Mesothelial cell of epicardium (in vitro differentiated cells): ENCODE measurements around the gene MSI1. TPM values are rescaled to one million over a fixed set of nuclear protein-coding genes. Genes with fewer than 3 reads are reported as not detected.

Experiments used
- DNase-seq, 2 experiments: peaks; one replicate each; pipeline ENCODE4 v3.0.0; 2021; ENCODE audit warnings: low spot score in 2 of 2; ENCODE audit not compliant: unreplicated experiment in 2 of 2
- H3K27ac Mint-ChIP-seq: 2 replicates; pipeline ENCODE4 v1.8.0; 2021; ENCODE audit warnings: mixed read lengths
- H3K27me3 Mint-ChIP-seq: 2 replicates; pipeline ENCODE4 v1.8.0; 2021; ENCODE audit warnings: low read depth, mixed read lengths
- H3K36me3 Mint-ChIP-seq: 2 replicates; pipeline ENCODE4 v1.8.0; 2021; ENCODE audit warnings: mixed read lengths
- H3K4me1 Mint-ChIP-seq: 2 replicates; pipeline ENCODE4 v1.8.0; 2021; ENCODE audit warnings: mixed read lengths
- H3K4me3 Mint-ChIP-seq: 2 replicates; pipeline ENCODE4 v1.8.0; 2021; ENCODE audit warnings: mild to moderate bottlenecking, moderate library complexity, mixed read lengths
- H3K9me3 Mint-ChIP-seq: 2 replicates; pipeline ENCODE4 v1.8.0; 2021; ENCODE audit warnings: mixed read lengths
- total RNA-seq: library from RNA; stranded (reverse); gene quantifications from 3 replicates; pipeline ENCODE4 v1.2.1, GENCODE V29; 2021
- TF ChIP-seq, protein P1 (sequence below): fragments of 200-600 bp; sonication (generic); IDR thresholded peaks from one replicate; pipeline ENCODE4 v1.5.0; 2021; ENCODE audit warnings: antibody characterized with exemption; ENCODE audit not compliant: unreplicated experiment

The MSI1 gene
- total RNA-seq, 1 donor from 2014 or later = 27.7 TPM

DNA sequence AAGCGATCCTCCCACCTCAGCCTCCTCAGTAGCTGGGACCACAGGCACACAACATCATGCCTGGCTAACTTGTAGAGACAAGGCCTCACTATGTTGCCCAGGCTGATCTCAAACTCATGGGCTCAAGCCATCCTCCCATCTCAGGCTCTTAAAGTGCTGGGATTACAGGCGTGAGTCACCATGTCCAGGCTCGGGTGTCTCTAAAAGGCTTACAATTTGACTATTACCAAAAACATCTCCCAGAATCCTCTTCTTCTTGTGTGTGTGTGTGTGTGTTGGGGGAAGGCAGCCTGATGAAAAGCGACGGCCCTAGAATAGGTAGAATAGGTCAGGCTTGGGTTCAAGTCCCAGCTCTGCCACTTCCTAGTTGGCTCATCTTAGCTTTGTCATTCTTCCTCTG is 16.8 kb downstream of the MSI1 start:
- H3K4me3 Mint-ChIP-seq = no peak overlapping the region
- H3K4me1 Mint-ChIP-seq = peaks cover 2% of the 10 kb centered on the region
- H3K27me3 Mint-ChIP-seq = no peaks in the 10 kb centered on the region
- TF ChIP-seq, protein P1, sequence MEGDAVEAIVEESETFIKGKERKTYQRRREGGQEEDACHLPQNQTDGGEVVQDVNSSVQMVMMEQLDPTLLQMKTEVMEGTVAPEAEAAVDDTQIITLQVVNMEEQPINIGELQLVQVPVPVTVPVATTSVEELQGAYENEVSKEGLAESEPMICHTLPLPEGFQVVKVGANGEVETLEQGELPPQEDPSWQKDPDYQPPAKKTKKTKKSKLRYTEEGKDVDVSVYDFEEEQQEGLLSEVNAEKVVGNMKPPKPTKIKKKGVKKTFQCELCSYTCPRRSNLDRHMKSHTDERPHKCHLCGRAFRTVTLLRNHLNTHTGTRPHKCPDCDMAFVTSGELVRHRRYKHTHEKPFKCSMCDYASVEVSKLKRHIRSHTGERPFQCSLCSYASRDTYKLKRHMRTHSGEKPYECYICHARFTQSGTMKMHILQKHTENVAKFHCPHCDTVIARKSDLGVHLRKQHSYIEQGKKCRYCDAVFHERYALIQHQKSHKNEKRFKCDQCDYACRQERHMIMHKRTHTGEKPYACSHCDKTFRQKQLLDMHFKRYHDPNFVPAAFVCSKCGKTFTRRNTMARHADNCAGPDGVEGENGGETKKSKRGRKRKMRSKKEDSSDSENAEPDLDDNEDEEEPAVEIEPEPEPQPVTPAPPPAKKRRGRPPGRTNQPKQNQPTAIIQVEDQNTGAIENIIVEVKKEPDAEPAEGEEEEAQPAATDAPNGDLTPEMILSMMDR = no peak
- no peaks in the 10 kb centered on the region for H3K9me3 Mint-ChIP-seq
- no peak for DNase-seq
- no peak overlapping the region for H3K27ac Mint-ChIP-seq
- peaks cover 19% of the 10 kb centered on the region for H3K36me3 Mint-ChIP-seq

DNA sequence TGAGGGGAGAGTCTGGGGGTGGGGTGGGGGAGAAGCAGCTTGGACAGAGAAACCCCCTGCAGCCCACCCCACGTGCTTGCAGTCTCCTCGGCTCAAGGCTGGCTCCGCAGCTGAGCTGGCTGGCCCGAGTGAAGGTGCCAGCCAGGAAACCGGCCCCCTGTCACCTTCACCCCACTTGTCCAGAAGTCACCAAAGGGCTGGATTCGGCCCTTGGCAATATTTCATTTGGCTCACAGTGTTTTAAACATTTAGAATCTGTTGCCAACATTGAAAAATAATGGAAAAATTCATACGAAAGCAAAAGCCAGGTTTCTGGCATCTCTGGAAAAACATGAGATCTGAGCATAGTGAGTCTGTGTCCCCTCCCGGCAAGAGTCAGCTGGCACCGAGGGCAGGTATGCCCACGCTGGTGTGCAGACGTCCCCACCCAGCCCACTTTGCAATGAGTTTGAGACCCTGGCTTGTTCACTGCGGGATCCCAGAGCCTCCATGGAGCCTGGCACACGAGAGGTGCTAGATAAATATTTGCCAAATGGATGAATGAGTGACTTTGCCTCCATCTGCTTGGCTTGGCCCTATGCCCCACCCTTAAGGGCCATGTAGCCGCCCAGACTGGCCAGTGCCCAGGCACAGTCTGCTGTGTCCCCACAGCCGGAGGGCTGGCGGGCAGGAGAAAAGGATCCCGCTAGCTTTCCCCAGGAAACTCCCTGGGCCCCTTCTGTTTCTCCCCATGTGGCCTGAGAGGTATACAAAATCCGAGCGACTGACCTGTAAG is 18.2 kb downstream of the MSI1 start:
- no peak overlapping the region for H3K27ac Mint-ChIP-seq
- no peak overlapping the region for H3K4me3 Mint-ChIP-seq
- H3K4me1 Mint-ChIP-seq = no peaks in the 10 kb centered on the region
- DNase-seq = no peak
- H3K9me3 Mint-ChIP-seq = no peaks in the 10 kb centered on the region
- no peaks in the 10 kb centered on the region for H3K27me3 Mint-ChIP-seq
- peaks cover 15% of the 10 kb centered on the region for H3K36me3 Mint-ChIP-seq
- TF ChIP-seq, protein P1 = no peak

DNA sequence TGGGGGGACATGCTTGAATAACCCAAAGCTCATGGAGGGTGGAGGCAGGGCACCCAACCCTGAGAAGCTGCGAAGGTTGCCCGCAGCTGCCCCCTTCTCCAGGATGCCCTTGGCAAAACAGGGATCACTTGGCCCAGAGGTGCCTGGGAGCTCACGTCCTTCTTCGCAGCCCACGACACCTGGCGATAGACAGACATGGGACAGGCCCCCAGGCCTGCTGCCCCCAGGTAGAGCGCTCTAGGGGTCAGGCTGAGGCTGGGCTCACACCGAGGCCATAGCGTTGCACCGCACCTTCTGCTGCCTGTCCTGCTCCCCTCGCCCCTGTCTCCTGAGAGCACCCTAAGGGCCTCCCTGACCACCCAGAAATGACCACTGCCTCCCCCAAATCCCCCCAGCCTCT is 21.2 kb downstream of the MSI1 start:
- Mint-ChIP-seq H3K4me3 (no peak overlapping the region), H3K9me3 (no peaks in the 10 kb centered on the region), H3K27me3 (no peaks in the 10 kb centered on the region), H3K27ac (no peak overlapping the region), H3K36me3 (peaks cover 17% of the 10 kb centered on the region), H3K4me1 (no peaks in the 10 kb centered on the region)
- DNase-seq = no peak
- TF ChIP-seq, protein P1 = no peak

- Mint-ChIP-seq H3K9me3 (no peaks in the 10 kb centered on the region), H3K27me3 (no peaks in the 10 kb centered on the region), H3K4me1 (no peaks in the 10 kb centered on the region), H3K36me3 (peaks cover 17% of the 10 kb centered on the region), H3K27ac (no peak overlapping the region), H3K4me3 (no peak overlapping the region)
- no peak for DNase-seq
- TF ChIP-seq, protein P1 = peak; percentile 61
These were observed 22.3 kb downstream of the MSI1 start for GRCh38 chr12:120346681-120347080.

- Mint-ChIP-seq H3K36me3 (peaks cover 14% of the 10 kb centered on the region), H3K27ac (no peak overlapping the region), H3K4me1 (no peaks in the 10 kb centered on the region), H3K4me3 (no peak overlapping the region), H3K27me3 (no peaks in the 10 kb centered on the region), H3K9me3 (no peaks in the 10 kb centered on the region)
- no peak for DNase-seq
- TF ChIP-seq, protein P1 = no peak
These were observed 22.9 kb downstream of the MSI1 start for GRCh38 chr12:120346031-120346430.
